Hepatocyte (in vitro differentiated cells): ENCODE data around the gene SAMD14.

Experiments
- CTCF ChIP-seq: fragments of 200-600 bp; sonication (generic); IDR thresholded peaks from 2 replicates; pipeline ENCODE4 v1.5.1; 2016; ENCODE audit warnings: antibody characterized with exemption, mild to moderate bottlenecking; ENCODE audit not compliant: poor library complexity
- EZH2 ChIP-seq: fragments of 200-600 bp; sonication (generic); IDR thresholded peaks from 2 replicates; pipeline ENCODE4 v1.6.1; 2016; ENCODE audit warnings: antibody characterized with exemption, mild to moderate bottlenecking, borderline replicate concordance
- EZH2phosphoT487 ChIP-seq: fragments of 200-600 bp; sonication (generic); IDR thresholded peaks from one replicate; pipeline ENCODE4 v1.6.1; 2018; ENCODE audit warnings: antibody characterized with exemption, mild to moderate bottlenecking, low read depth, moderate library complexity; ENCODE audit not compliant: unreplicated experiment, severe bottlenecking

GRCh38 chr17:50134206-50135110 lies 4.5 kb upstream of the SAMD14 start:
- TF ChIP-seq CTCF (no peak), EZH2 (no peak), EZH2phosphoT487 (no peak)
